ENCODE data around the gene ASXL3. TPM values are rescaled to one million over a fixed set of nuclear protein-coding genes. Genes with fewer than 3 reads are reported as not detected.

The ASXL3 gene
- total RNA-seq, 2 experiments from 2014 or later: not detected

DNA sequence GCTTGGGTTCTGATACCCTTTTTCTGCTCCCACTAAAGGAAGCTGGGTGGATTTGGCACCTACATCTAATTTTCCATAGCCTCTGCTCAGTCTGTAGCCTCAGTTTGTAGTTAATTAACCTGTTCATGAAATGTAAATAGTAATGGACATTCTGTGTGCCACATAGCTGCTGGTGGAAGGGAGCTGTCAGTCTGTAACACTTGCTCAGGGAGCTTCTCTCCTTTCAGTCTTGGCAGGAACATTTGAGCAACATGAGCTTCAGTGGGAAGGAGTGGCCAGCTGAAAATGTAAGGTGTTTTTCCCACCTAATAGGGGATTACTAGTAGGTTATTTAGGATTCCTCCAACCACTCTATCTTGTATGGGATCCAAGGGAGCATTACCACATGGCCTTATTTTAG lies 203.4 kb downstream of the ASXL3 start:
- Mint-ChIP-seq H3K4me3 (no peak overlapping the region), H3K4me1 (no peaks in the 10 kb centered on the region), H3K9me3 (no peaks in the 10 kb centered on the region), H3K36me3 (ENCODE audit: low read depth) (no peaks in the 10 kb centered on the region), H3K27me3 (no peaks in the 10 kb centered on the region), H3K27ac (no peak overlapping the region)
- POLR2A ChIA-PET: no interaction called here
- no peak for DNase-seq
- CTCF ChIA-PET: no interaction called here

Other genes starting within 250 kb of the ASXL3 start
- gene CCDC178, start 137.5 kb upstream of the ASXL3 start, total RNA-seq: not detected